OCI-LY7 (cell line): ENCODE results near the gene AFG3L2. TPM values are rescaled to one million over a fixed set of nuclear protein-coding genes. Genes with fewer than 3 reads are reported as not detected.

ENCODE experiments used
- BruUV-seq: library from RNA; stranded (reverse); fragments of 400-500 nt; replicated peaks from 2 replicates; lab custom pipeline; 2021; lab: Mats Ljungman, UMichigan
- CTCF ChIA-PET: fragments of 300-600 bp; sonication (Branson Sonifier 250); formaldehyde crosslinking; loops from one replicate; lab custom pipeline; 2022; ENCODE audit warnings: antibody characterized with exemption; ENCODE audit not compliant: unreplicated experiment; lab: Charles Lee
- POLR2A ChIA-PET: fragments of 300-600 bp; sonication (Branson Sonifier 250); formaldehyde crosslinking; loops from one replicate; lab custom pipeline; 2022; ENCODE audit warnings: antibody characterized with exemption; lab: Charles Lee
- DNase-seq: peaks from one replicate; pipeline ENCODE4 v3.0.0-alpha.2; 2015; ENCODE audit warnings: low spot score
- H2AFZ ChIP-seq: fragments of 200-600 bp; sonication (generic), shearing (Covaris generic); 2 replicates; pipeline ENCODE4 v1.6.1; 2014; ENCODE audit warnings: mild to moderate bottlenecking, antibody characterized with exemption, low read length, moderate library complexity
- H3K27ac ChIP-seq: fragments of 200-600 bp; sonication (generic); 2 replicates; pipeline ENCODE4 v1.5.1; 2014; ENCODE audit warnings: mixed run types, low read depth, mild to moderate bottlenecking, moderate library complexity, low read length, inconsistent platforms; ENCODE audit not compliant: poor library complexity, severe bottlenecking
- H3K36me3 ChIP-seq: fragments of 200-600 bp; sonication (generic); 2 replicates; pipeline ENCODE4 v1.6.1; 2014; ENCODE audit warnings: mild to moderate bottlenecking, antibody characterized with exemption, low read length, moderate library complexity, mixed read lengths; ENCODE audit not compliant: insufficient read depth
- H3K4me1 ChIP-seq: fragments of 200-600 bp; sonication (generic); 2 replicates; pipeline ENCODE4 v1.5.1; 2014; ENCODE audit warnings: mild to moderate bottlenecking, low read length; ENCODE audit not compliant: insufficient read depth, poor library complexity, severe bottlenecking
- H3K4me2 ChIP-seq: fragments of 200-600 bp; sonication (generic); 2 replicates; pipeline ENCODE4 v1.6.1; 2014; ENCODE audit warnings: mild to moderate bottlenecking, low read length
- H3K4me3 ChIP-seq: fragments of 200-600 bp; sonication (generic); 2 replicates; pipeline ENCODE4 v1.5.1; 2014; ENCODE audit warnings: mild to moderate bottlenecking, low read depth, low read length; ENCODE audit not compliant: poor library complexity, severe bottlenecking
- H3K79me2 ChIP-seq: fragments of 200-600 bp; sonication (generic); 2 replicates; pipeline ENCODE4 v1.6.1; 2016; ENCODE audit warnings: low read depth, mild to moderate bottlenecking, low read length, moderate library complexity, mixed read lengths; ENCODE audit not compliant: insufficient read depth
- H3K9me2 ChIP-seq: fragments of 200-600 bp; sonication (generic); 2 replicates; pipeline ENCODE4 v1.6.1; 2016; ENCODE audit warnings: mild to moderate bottlenecking, low read length, mixed read lengths; ENCODE audit not compliant: insufficient read depth
- H3K9me3 ChIP-seq: fragments of 200-600 bp; sonication (generic); 2 replicates; pipeline ENCODE4 v1.6.1; 2014; ENCODE audit warnings: mild to moderate bottlenecking, mixed run types, low read length, mixed read lengths
- H4K20me1 ChIP-seq: fragments of 200-600 bp; sonication (generic); 2 replicates; pipeline ENCODE4 v1.6.1; 2014; ENCODE audit warnings: mild to moderate bottlenecking, antibody characterized with exemption, low read length, moderate library complexity, mixed read lengths; ENCODE audit not compliant: insufficient read depth
- CTCF ChIP-seq: fragments of 200-600 bp; sonication (generic); conservative IDR thresholded peaks from 2 replicates; pipeline ENCODE4 v1.5.1; 2014; ENCODE audit warnings: mild to moderate bottlenecking, antibody characterized with exemption, low read length, moderate library complexity, mixed read lengths
- EZH2phosphoT487 ChIP-seq: fragments of 200-600 bp; sonication (generic); IDR thresholded peaks from 2 replicates; pipeline ENCODE4 v1.6.1; 2018; ENCODE audit warnings: low read depth, borderline replicate concordance, mild to moderate bottlenecking, mixed run types, antibody characterized with exemption, low read length, moderate library complexity, mixed read lengths
- intact Hi-C: fragments of 100-400 bp; cut with micrococcal nuclease; formaldehyde crosslinking; loops from one replicate; pipeline ENCODE4 v1.10.0; 2022; ENCODE audit not compliant: unreplicated experiment
- total RNA-seq, 2 experiments: library from RNA; depleted of rRNA in 1 of 2; stranded (reverse); fragments of >200 nt in 1 of 2; shearing (Covaris generic) in 1 of 2; gene quantifications; 2 replicates each; pipeline ENCODE4 v1.2.3, GENCODE V29; 2014 to 2022

Gene AFG3L2
- total RNA-seq, 2 experiments from 2014 or later: 44.8 to 72.7 TPM

- CTCF ChIA-PET: interaction anchor here (0.6 kb wide), 1 partner anchor 404 kb away, joined by 3 read pairs; no protein-coding TSS in a partner anchor
- TF ChIP-seq CTCF: no peak
- TF ChIP-seq EZH2phosphoT487: no peak
- H3K9me2 ChIP-seq: no peaks in the 10 kb centered on the region
- peaks cover 87% of the 10 kb centered on the region for H3K36me3 ChIP-seq
- no TSS peak for BruUV-seq
- H4K20me1 ChIP-seq: no peaks in the 10 kb centered on the region
- DNase-seq: no peak
- H2AFZ ChIP-seq: no peak overlapping the region
- intact Hi-C loops: no loop called here
- POLR2A ChIA-PET: no interaction called here
- no peaks in the 10 kb centered on the region for H3K4me1 ChIP-seq
- H3K79me2 ChIP-seq: no peaks in the 10 kb centered on the region
- H3K27ac ChIP-seq: no peak overlapping the region
- H3K4me3 ChIP-seq: no peak overlapping the region
- H3K4me2 ChIP-seq: no peak overlapping the region
- no peaks in the 10 kb centered on the region for H3K9me3 ChIP-seq
Measured at GRCh38 chr18:12340945-12341660, 35.9 kb downstream of the AFG3L2 start.

GRCh38 chr18:12338382-12338781 is 38.6 kb downstream of the AFG3L2 start:
- Histone ChIP-seq H3K9me3 (no peaks in the 10 kb centered on the region), H2AFZ (no peak overlapping the region), H3K4me3 (no peak overlapping the region), H3K4me2 (no peak overlapping the region), H3K27ac (no peak overlapping the region), H3K79me2 (no peaks in the 10 kb centered on the region), H3K9me2 (no peaks in the 10 kb centered on the region), H4K20me1 (no peaks in the 10 kb centered on the region), H3K36me3 (peaks cover 87% of the 10 kb centered on the region), H3K4me1 (no peaks in the 10 kb centered on the region)
- TF ChIP-seq CTCF: no peak
- no peak for TF ChIP-seq EZH2phosphoT487
- intact Hi-C loops: no loop called here
- no TSS peak for BruUV-seq
- no peak for DNase-seq
- POLR2A ChIA-PET: interaction anchor here (0.7 to 1.6 kb wide), 2 partner anchors 10 to 46 kb away, joined by 3 to 4 read pairs; no protein-coding TSS in a partner anchor
- CTCF ChIA-PET: no interaction called here

- Histone ChIP-seq H3K27ac (no peak overlapping the region), H3K36me3 (peaks cover 74% of the 10 kb centered on the region), H3K4me3 (no peak overlapping the region), H4K20me1 (no peaks in the 10 kb centered on the region), H3K9me3 (no peaks in the 10 kb centered on the region), H3K4me2 (no peak overlapping the region), H2AFZ (no peak overlapping the region), H3K9me2 (no peaks in the 10 kb centered on the region), H3K4me1 (no peaks in the 10 kb centered on the region), H3K79me2 (no peaks in the 10 kb centered on the region)
- ChIA-PET CTCF (no interaction called here), POLR2A (interaction anchor here (0.9 to 1.3 kb wide), 2 partner anchors 12 to 23 kb away, joined by 4 read pairs; no protein-coding TSS in a partner anchor)
- intact Hi-C loops: no loop called here
- TF ChIP-seq CTCF (no peak), EZH2phosphoT487 (no peak)
- no TSS peak for BruUV-seq
- DNase-seq: no peak
Measured at GRCh38 chr18:12336887-12337286, 40.1 kb downstream of the AFG3L2 start.
